Epithelial cell of esophagus (primary cell): ENCODE results near the gene HES1.

Experiments
- DNase-seq: peaks from one replicate; pipeline ENCODE4 v3.0.0; 2010; ENCODE audit warnings: low read depth
- H3K4me3 ChIP-seq: 2 replicates; pipeline ENCODE4 v1.5.1; 2011; ENCODE audit warnings: mild to moderate bottlenecking, low read length, control low read depth
- CTCF ChIP-seq: IDR thresholded peaks from 2 replicates; pipeline ENCODE4 v1.5.1; 2011; ENCODE audit warnings: low read depth, mild to moderate bottlenecking, low read length, control low read depth, inconsistent platforms; ENCODE audit not compliant: insufficient read depth; ENCODE audit errors: missing control alignments

Gene HES1

GRCh38 chr3:194098081-194098842 is 37.7 kb upstream of the HES1 start:
- no peak overlapping the region for H3K4me3 ChIP-seq
- no peak for DNase-seq
- no peak for TF ChIP-seq CTCF

DNA sequence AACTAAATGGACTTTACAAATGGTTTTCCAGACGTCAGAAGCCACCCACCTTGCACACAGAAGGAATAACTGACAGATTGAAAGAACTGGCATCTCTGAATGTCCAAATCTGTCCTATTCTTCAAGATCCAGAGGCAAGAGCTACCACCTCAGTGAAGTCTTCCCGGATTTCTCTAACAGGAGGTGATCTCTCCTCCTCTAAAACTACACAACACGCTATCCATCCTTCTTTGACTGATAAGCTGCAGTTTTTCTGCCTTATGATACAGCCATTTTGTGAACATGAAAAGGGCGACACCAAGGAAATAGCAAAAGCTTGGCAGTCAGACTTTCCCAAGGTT is 37.1 kb upstream of the HES1 start:
- H3K4me3 ChIP-seq: no peak overlapping the region
- no peak for TF ChIP-seq CTCF
- DNase-seq: no peak

GRCh38 chr3:194099215-194099614 is 36.7 kb upstream of the HES1 start:
- no peak for TF ChIP-seq CTCF
- H3K4me3 ChIP-seq: no peak overlapping the region

DNA sequence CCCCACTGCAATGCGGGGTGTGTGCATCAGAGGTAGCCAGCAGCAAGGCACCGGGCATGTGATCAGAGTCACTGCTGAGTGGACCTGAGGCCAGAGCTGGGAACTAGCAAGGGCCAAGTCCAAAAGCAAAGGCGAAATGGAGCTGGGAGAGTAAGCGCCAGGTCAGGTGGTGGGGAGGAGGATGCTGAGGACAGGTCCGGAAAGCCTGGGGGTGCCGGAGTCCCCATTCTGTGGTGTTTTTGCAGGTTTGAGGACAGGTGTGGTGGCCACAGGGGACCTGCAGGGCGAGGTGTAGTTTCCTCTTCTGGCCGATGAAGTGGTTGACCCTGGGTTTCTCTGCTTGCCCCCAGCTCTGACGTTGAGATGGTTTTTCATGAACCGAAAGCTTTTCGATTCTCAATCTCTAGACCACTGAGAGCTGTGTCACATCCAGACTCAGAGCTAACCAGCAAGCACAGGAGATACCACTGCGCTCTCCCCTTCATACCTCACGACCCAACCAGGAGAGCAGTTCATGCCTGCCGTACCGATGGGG is 35.0 kb upstream of the HES1 start:
- TF ChIP-seq CTCF: no peak
- no peak overlapping the region for H3K4me3 ChIP-seq
- no peak for DNase-seq

More at GRCh38 chr3:194099215-194099614, 36.7 kb upstream of the HES1 start:
- DNase-seq: no peak

DNA sequence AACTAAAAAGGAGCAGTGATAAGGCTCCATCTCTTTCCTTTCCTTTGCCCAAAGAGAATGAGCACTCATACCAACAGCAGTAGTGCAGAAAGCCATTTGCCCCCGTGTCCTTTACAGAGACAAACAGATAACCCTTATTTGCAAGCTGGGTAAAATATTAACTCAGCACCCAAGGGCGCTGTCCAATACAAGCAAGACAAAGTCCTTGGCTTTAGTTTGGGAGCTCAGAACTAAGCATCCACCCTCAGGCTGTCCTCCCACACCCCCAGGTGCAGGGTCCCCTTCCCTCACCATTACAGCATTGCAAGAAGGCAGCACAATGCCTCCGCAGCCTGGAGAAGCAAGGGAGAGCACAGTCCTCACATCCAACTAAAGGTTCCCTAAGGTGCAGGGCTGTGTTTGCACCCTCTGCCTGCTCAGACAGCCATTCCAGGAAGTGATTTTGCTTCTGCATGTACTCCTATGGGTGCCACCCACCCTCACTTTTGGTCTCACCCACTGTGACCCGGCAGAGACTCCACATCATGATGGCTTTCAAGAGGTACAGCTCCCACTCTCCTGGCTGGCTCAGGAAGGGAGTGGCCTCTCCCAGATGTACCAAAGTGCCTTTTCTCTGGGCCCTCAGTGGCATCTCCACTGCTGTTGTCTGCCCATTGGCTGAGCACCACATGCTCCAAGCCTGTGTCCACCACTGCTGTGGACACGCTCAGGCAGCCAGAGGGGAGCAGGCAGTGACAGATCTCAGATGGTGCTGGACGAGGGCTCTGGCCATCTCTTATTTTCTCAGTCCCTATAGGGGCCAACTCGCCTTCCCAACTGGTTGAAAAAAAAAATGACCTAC is 34.1 kb upstream of the HES1 start:
- H3K4me3 ChIP-seq: no peak overlapping the region
- no peak for TF ChIP-seq CTCF
- no peak for DNase-seq

GRCh38 chr3:194102436-194102835 is 33.5 kb upstream of the HES1 start:
- no peak for DNase-seq
- TF ChIP-seq CTCF: no peak

More at GRCh38 chr3:194102436-194102835, 33.5 kb upstream of the HES1 start:
- H3K4me3 ChIP-seq: no peak overlapping the region
